ENCODE measurements around the gene DEF6. TPM values are rescaled to one million over a fixed set of nuclear protein-coding genes. Genes with fewer than 3 reads are reported as not detected.

The DEF6 gene
- total and polyA plus RNA-seq, 2 donors from 2014 or later = 2.7 to 16.3 TPM

- Histone ChIP-seq H3K36me3 (ENCODE audit: control insufficient read depth in 2 of 3, insufficient read depth in 3 of 3, low read length in 3 of 3) (no peaks in the 10 kb centered on the region), H3K9me3 (ENCODE audit: control insufficient read depth in 2 of 3, insufficient read depth in 1 of 3, low read length in 3 of 3) (no peaks in the 10 kb centered on the region), H3K9ac (ENCODE audit: low read length in 3 of 3) (no peak overlapping the region), H3K27ac (ENCODE audit: low read depth in 2 of 2, low read length in 2 of 2) (no peak overlapping the region), H3K4me3 (ENCODE audit: low read length in 3 of 3) (no peak overlapping the region), H3K27me3 (ENCODE audit: control insufficient read depth, insufficient read depth, low read length) (no peaks in the 10 kb centered on the region), H3K4me1 (ENCODE audit: control insufficient read depth in 2 of 3, insufficient read depth in 2 of 3, low read depth in 1 of 3, low read length in 3 of 3) (no peaks in the 10 kb centered on the region)
- DNase-seq (peak in 1 of 5 donors; percentile 11), FAIRE-seq (no peak)
- no peak for TF ChIP-seq CTCF (IDR thresholded peaks at IDR 0.05; ENCODE audit: borderline replicate concordance, extremely low read depth, insufficient read depth)
- intact Hi-C loops (cut with DNase I) = no loop called here
Measured at GRCh38 chr6:35309611-35310264, 12.1 kb downstream of the DEF6 start.

- intact Hi-C loops (cut with DNase I) = no loop called here
- Histone ChIP-seq H3K27ac (ENCODE audit: low read depth in 2 of 2, low read length in 2 of 2) (no peak overlapping the region), H3K4me1 (ENCODE audit: control insufficient read depth in 2 of 3, insufficient read depth in 2 of 3, low read depth in 1 of 3, low read length in 3 of 3) (no peaks in the 10 kb centered on the region)
Measured at GRCh38 chr6:35310265-35310831, 12.7 kb downstream of the DEF6 start.

GRCh38 chr6:35311390-35312075 lies 13.9 kb downstream of the DEF6 start:
- Histone ChIP-seq H3K27me3 (ENCODE audit: control insufficient read depth, insufficient read depth, low read length) (no peaks in the 10 kb centered on the region), H3K9ac (ENCODE audit: low read length in 3 of 3) (no peak overlapping the region), H3K27ac (ENCODE audit: low read depth in 2 of 2, low read length in 2 of 2) (no peak overlapping the region), H3K9me3 (ENCODE audit: control insufficient read depth in 2 of 3, insufficient read depth in 1 of 3, low read length in 3 of 3) (no peaks in the 10 kb centered on the region), H3K36me3 (ENCODE audit: control insufficient read depth in 2 of 3, insufficient read depth in 3 of 3, low read length in 3 of 3) (no peaks in the 10 kb centered on the region), H3K4me1 (ENCODE audit: control insufficient read depth in 2 of 3, insufficient read depth in 2 of 3, low read depth in 1 of 3, low read length in 3 of 3) (no peaks in the 10 kb centered on the region), H3K4me3 (ENCODE audit: low read length in 3 of 3) (no peak overlapping the region)
- DNase-seq (peak in 2 of 5 donors; percentile 5 to 18), FAIRE-seq (no peak)
- intact Hi-C loops (cut with DNase I) = no loop called here
- TF ChIP-seq CTCF (IDR thresholded peaks at IDR 0.05; ENCODE audit: borderline replicate concordance, extremely low read depth, insufficient read depth) = no peak

More at GRCh38 chr6:35310265-35310831, 12.7 kb downstream of the DEF6 start:
- H3K9me3 ChIP-seq (ENCODE audit: control insufficient read depth in 2 of 3, insufficient read depth in 1 of 3, low read length in 3 of 3) = no peaks in the 10 kb centered on the region
- no peaks in the 10 kb centered on the region for H3K36me3 ChIP-seq (ENCODE audit: control insufficient read depth in 2 of 3, insufficient read depth in 3 of 3, low read length in 3 of 3)
- H3K27me3 ChIP-seq (ENCODE audit: control insufficient read depth, insufficient read depth, low read length) = no peaks in the 10 kb centered on the region
- no peak overlapping the region for H3K9ac ChIP-seq (ENCODE audit: low read length in 3 of 3)
- FAIRE-seq = no peak
- DNase-seq = peak in 1 of 5 donors; percentile 9
- no peak for TF ChIP-seq CTCF (IDR thresholded peaks at IDR 0.05; ENCODE audit: borderline replicate concordance, extremely low read depth, insufficient read depth)
- no peak overlapping the region for H3K4me3 ChIP-seq (ENCODE audit: low read length in 3 of 3)
